ENCODE measurements around the gene TIMM29.
A peak's percentile ranks its signal among the peaks of the same experiment; 100 is the strongest.
"Not testable (repeated sequence)": the region's sequence is repeated elsewhere in the genome, so short reads cannot be mapped to it uniquely, and the experiment has no call there.

The TIMM29 gene

GRCh38 chr19:10945264-10945663 lies 16.7 kb downstream of the TIMM29 start:
- Mint-ChIP-seq H3K36me3 (ENCODE audit: low read depth) (no peaks in the 10 kb centered on the region), H3K4me3 (no peak overlapping the region), H3K9me3 (no peaks in the 10 kb centered on the region), H3K27ac (no peak overlapping the region), H3K4me1 (ENCODE audit: low read depth) (no peaks in the 10 kb centered on the region), H3K27me3 (no peaks in the 10 kb centered on the region)
- intact Hi-C loops (cut with micrococcal nuclease), result no loop called here

- Mint-ChIP-seq H3K4me3 (no peak overlapping the region), H3K36me3 (ENCODE audit: low read depth) (no peaks in the 10 kb centered on the region), H3K4me1 (ENCODE audit: low read depth) (no peaks in the 10 kb centered on the region), H3K9me3 (no peaks in the 10 kb centered on the region), H3K27ac (no peak overlapping the region), H3K27me3 (no peaks in the 10 kb centered on the region)
- intact Hi-C loops (cut with micrococcal nuclease), result no loop called here
Observed at GRCh38 chr19:10946958-10947657, 18.5 kb downstream of the TIMM29 start.

GRCh38 chr19:10952809-10953208 lies 24.2 kb downstream of the TIMM29 start:
- Mint-ChIP-seq H3K9me3 (no peaks in the 10 kb centered on the region), H3K27ac (no peak overlapping the region), H3K27me3 (no peaks in the 10 kb centered on the region), H3K36me3 (ENCODE audit: low read depth) (no peaks in the 10 kb centered on the region), H3K4me1 (ENCODE audit: low read depth) (no peaks in the 10 kb centered on the region), H3K4me3 (no peak overlapping the region)
- intact Hi-C loops (cut with micrococcal nuclease), result no loop called here

GRCh38 chr19:10959277-10959968 lies 30.8 kb downstream of the TIMM29 start:
- Mint-ChIP-seq H3K36me3 (ENCODE audit: low read depth) (peaks cover 10% of the 10 kb centered on the region), H3K4me3 (peak overlapping the region; percentile 83), H3K27ac (peak overlapping the region; percentile 91), H3K4me1 (ENCODE audit: low read depth) (peaks cover 36% of the 10 kb centered on the region)
- H3K9me3 Mint-ChIP-seq; H3K27me3 Mint-ChIP-seq; intact Hi-C loops (cut with micrococcal nuclease): not testable (repeated sequence)

- H3K27me3 Mint-ChIP-seq, result no peaks in the 10 kb centered on the region
- peak within 1 kb of the TSS; percentile 91 for H3K27ac Mint-ChIP-seq
- H3K9me3 Mint-ChIP-seq, result no peaks in the 10 kb centered on the region
- intact Hi-C loops (cut with micrococcal nuclease), result no loop called here
- peak within 1 kb of the TSS; percentile 83 for H3K4me3 Mint-ChIP-seq
- H3K36me3 Mint-ChIP-seq (ENCODE audit: low read depth), result peaks cover 12% of the 10 kb centered on the region
- H3K4me1 Mint-ChIP-seq (ENCODE audit: low read depth), result peaks cover 37% of the 10 kb centered on the region
Observed at GRCh38 chr19:10960314-10961072, 31.9 kb downstream of the TIMM29 start, which contains the start of gene SMARCA4. TSS of gene SMARCA4 (plus strand) at chr19:10961030. CDS start at chr19:10984152, 23,122 bp downstream.

- Mint-ChIP-seq H3K9me3 (no peaks in the 10 kb centered on the region), H3K27me3 (no peaks in the 10 kb centered on the region), H3K36me3 (ENCODE audit: low read depth) (peaks cover 17% of the 10 kb centered on the region), H3K27ac (peak overlapping the region; percentile 91), H3K4me3 (peak overlapping the region; percentile 83), H3K4me1 (ENCODE audit: low read depth) (peaks cover 37% of the 10 kb centered on the region)
- intact Hi-C loops (cut with micrococcal nuclease), result no loop called here
Observed at GRCh38 chr19:10961073-10961860, 32.7 kb downstream of the TIMM29 start.

GRCh38 chr19:10962863-10963262 lies 34.3 kb downstream of the TIMM29 start:
- H3K9me3 Mint-ChIP-seq, result no peaks in the 10 kb centered on the region
- no peaks in the 10 kb centered on the region for H3K27me3 Mint-ChIP-seq
- H3K36me3 Mint-ChIP-seq (ENCODE audit: low read depth), result peaks cover 17% of the 10 kb centered on the region
- no peak overlapping the region for H3K4me3 Mint-ChIP-seq
- peaks cover 43% of the 10 kb centered on the region for H3K4me1 Mint-ChIP-seq (ENCODE audit: low read depth)
- intact Hi-C loops (cut with micrococcal nuclease), result no loop called here
- peak overlapping the region; percentile 91 for H3K27ac Mint-ChIP-seq

- H3K4me3 Mint-ChIP-seq, result no peak overlapping the region
- no peaks in the 10 kb centered on the region for H3K27me3 Mint-ChIP-seq
- intact Hi-C loops (cut with micrococcal nuclease), result no loop called here
- H3K9me3 Mint-ChIP-seq, result no peaks in the 10 kb centered on the region
- no peak overlapping the region for H3K27ac Mint-ChIP-seq
- H3K36me3 Mint-ChIP-seq (ENCODE audit: low read depth), result peaks cover 17% of the 10 kb centered on the region
- peaks cover 49% of the 10 kb centered on the region for H3K4me1 Mint-ChIP-seq (ENCODE audit: low read depth)
Observed at GRCh38 chr19:10963865-10964264, 35.3 kb downstream of the TIMM29 start.

GRCh38 chr19:10964903-10965302 lies 36.3 kb downstream of the TIMM29 start:
- Mint-ChIP-seq H3K27me3 (no peaks in the 10 kb centered on the region), H3K4me3 (no peak overlapping the region), H3K9me3 (no peaks in the 10 kb centered on the region), H3K27ac (no peak overlapping the region), H3K4me1 (ENCODE audit: low read depth) (peaks cover 48% of the 10 kb centered on the region), H3K36me3 (ENCODE audit: low read depth) (peaks cover 21% of the 10 kb centered on the region)
- intact Hi-C loops (cut with micrococcal nuclease), result no loop called here

GRCh38 chr19:10965398-10965797 lies 36.8 kb downstream of the TIMM29 start:
- Mint-ChIP-seq H3K9me3 (no peaks in the 10 kb centered on the region), H3K36me3 (ENCODE audit: low read depth) (peaks cover 19% of the 10 kb centered on the region), H3K27ac (no peak overlapping the region), H3K27me3 (no peaks in the 10 kb centered on the region), H3K4me1 (ENCODE audit: low read depth) (peaks cover 48% of the 10 kb centered on the region), H3K4me3 (no peak overlapping the region)
- intact Hi-C loops (cut with micrococcal nuclease), result no loop called here

- Mint-ChIP-seq H3K9me3 (no peaks in the 10 kb centered on the region), H3K27me3 (no peaks in the 10 kb centered on the region), H3K36me3 (ENCODE audit: low read depth) (peaks cover 12% of the 10 kb centered on the region), H3K4me1 (ENCODE audit: low read depth) (peaks cover 44% of the 10 kb centered on the region), H3K27ac (no peak overlapping the region), H3K4me3 (no peak overlapping the region)
- intact Hi-C loops (cut with micrococcal nuclease), result no loop called here
Observed at GRCh38 chr19:10966809-10967208, 38.2 kb downstream of the TIMM29 start.

- intact Hi-C loops (cut with micrococcal nuclease), result no loop called here
- Mint-ChIP-seq H3K36me3 (ENCODE audit: low read depth) (peaks cover 12% of the 10 kb centered on the region), H3K4me1 (ENCODE audit: low read depth) (peaks cover 39% of the 10 kb centered on the region), H3K4me3 (no peak overlapping the region), H3K9me3 (no peaks in the 10 kb centered on the region), H3K27ac (peak overlapping the region; percentile 32), H3K27me3 (no peaks in the 10 kb centered on the region)
Observed at GRCh38 chr19:10968527-10969135, 40.0 kb downstream of the TIMM29 start.

GRCh38 chr19:10971107-10971726 lies 42.6 kb downstream of the TIMM29 start:
- Mint-ChIP-seq H3K36me3 (ENCODE audit: low read depth) (peaks cover 6% of the 10 kb centered on the region), H3K27ac (no peak overlapping the region), H3K9me3 (no peaks in the 10 kb centered on the region), H3K4me3 (no peak overlapping the region), H3K27me3 (no peaks in the 10 kb centered on the region), H3K4me1 (ENCODE audit: low read depth) (peaks cover 47% of the 10 kb centered on the region)
- intact Hi-C loops (cut with micrococcal nuclease), result no loop called here
